Measurements from ENCODE around the gene SMIM31. TPM values are rescaled to one million over a fixed set of nuclear protein-coding genes. Genes with fewer than 3 reads are reported as not detected.
A peak's percentile ranks its signal among the peaks of the same experiment; 100 is the strongest.

The SMIM31 gene
- total RNA-seq = not detected
- not detected for total RNA-seq (2013)

DNA sequence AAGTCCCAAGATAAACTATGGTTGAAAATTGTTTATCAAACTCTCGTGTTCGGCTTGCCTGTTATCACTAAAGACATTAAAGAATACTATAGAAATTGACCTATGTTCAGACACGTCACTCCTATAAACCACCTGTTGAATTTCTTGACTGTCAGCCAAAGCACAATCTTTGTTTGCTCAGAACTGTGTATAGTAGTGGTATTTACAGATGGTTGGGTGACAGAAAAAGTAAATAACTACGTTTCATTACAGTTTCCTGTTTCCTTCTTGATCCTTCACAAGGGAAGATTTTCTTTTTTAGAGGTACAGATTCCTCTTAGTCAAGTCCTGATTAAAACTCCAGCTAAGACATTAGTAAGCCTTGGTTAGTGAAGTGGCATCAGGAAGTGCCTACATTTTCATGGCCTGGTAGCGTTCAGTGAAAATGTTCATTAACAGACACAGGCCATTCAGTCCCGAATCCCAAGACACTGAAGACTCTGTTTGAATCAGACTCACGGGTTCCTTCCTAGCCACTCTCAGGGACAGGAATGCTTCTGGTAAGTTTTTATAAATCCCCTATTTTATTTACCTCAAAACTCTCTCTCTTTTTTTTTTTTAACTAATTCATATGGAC, at the start of gene SMIM31:
TSS of gene SMIM31 (plus strand) at position 259 of the 616 bp plus-strand sequence. CDS start 16,313 bp downstream, outside the sequence.
- Histone ChIP-seq H3K27ac (ENCODE audit: low read length) (no peak within 1 kb of the TSS), H3K27me3 (ENCODE audit: control insufficient read depth, insufficient read depth, low read length) (no peaks in the 10 kb centered on the region), H3K36me3 (ENCODE audit: control insufficient read depth, insufficient read depth, low read length) (no peaks in the 10 kb centered on the region), H3K9me3 (ENCODE audit: control insufficient read depth, insufficient read depth, low read length) (no peaks in the 10 kb centered on the region), H3K4me3 (ENCODE audit: low read length) (no peak within 1 kb of the TSS), H3K4me1 (ENCODE audit: control insufficient read depth, insufficient read depth, low read length) (no peaks in the 10 kb centered on the region)
- no peak within 1 kb of the TSS for H3K27ac Mint-ChIP-seq
- no peak within 1 kb of the TSS for H3K4me3 Mint-ChIP-seq
- peaks cover 0 to 4% of the 10 kb centered on the region in 2 donors for H3K27me3 Mint-ChIP-seq (ENCODE audit: low read depth in 2 of 2)
- intact Hi-C loops (cut with micrococcal nuclease) = no loop called here
- 98% methylated on average over 4 of the region's 7 CpGs for WGBS (ENCODE audit: insufficient coverage)
- H3K4me1 Mint-ChIP-seq = no peaks in the 10 kb centered on the region
- no peaks in the 10 kb centered on the region for H3K36me3 Mint-ChIP-seq
- H3K9me3 Mint-ChIP-seq = peaks cover 0 to 4% of the 10 kb centered on the region in 2 donors
- no peak for ATAC-seq
- TF ChIP-seq, protein P1, sequence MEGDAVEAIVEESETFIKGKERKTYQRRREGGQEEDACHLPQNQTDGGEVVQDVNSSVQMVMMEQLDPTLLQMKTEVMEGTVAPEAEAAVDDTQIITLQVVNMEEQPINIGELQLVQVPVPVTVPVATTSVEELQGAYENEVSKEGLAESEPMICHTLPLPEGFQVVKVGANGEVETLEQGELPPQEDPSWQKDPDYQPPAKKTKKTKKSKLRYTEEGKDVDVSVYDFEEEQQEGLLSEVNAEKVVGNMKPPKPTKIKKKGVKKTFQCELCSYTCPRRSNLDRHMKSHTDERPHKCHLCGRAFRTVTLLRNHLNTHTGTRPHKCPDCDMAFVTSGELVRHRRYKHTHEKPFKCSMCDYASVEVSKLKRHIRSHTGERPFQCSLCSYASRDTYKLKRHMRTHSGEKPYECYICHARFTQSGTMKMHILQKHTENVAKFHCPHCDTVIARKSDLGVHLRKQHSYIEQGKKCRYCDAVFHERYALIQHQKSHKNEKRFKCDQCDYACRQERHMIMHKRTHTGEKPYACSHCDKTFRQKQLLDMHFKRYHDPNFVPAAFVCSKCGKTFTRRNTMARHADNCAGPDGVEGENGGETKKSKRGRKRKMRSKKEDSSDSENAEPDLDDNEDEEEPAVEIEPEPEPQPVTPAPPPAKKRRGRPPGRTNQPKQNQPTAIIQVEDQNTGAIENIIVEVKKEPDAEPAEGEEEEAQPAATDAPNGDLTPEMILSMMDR (IDR thresholded peaks at IDR 0.05) = no peak
- DNase-seq = no peak

DNA sequence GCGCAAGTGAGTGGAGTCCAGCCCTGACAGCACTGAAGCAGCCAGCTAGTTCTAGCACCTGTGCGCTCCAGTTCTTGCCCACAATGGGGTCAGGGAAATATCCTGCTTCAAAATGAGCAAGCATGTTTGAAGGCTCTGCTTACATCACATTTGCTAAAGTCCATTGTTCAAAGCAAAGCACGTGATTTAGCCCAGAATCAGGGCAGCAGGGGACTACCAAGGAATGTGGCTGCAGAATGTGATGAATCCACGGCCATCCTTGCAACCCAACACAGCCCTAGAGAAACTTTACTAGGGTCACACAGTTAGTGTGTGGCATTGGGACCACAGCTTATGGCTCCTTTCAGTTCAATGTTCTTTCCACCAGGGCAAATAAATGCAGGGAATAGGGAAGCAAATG, 47.3 kb upstream of the SMIM31 start:
- Mint-ChIP-seq H3K4me1 (peaks cover 0 to 4% of the 10 kb centered on the region in 2 donors), H3K9me3 (no peaks in the 10 kb centered on the region), H3K4me3 (no peak overlapping the region), H3K27me3 (ENCODE audit: low read depth in 2 of 2) (peaks cover 0 to 4% of the 10 kb centered on the region in 2 donors), H3K36me3 (no peaks in the 10 kb centered on the region), H3K27ac (no peak overlapping the region)
- H3K36me3 ChIP-seq (ENCODE audit: control insufficient read depth, insufficient read depth, low read length) = no peaks in the 10 kb centered on the region
- H3K4me1 ChIP-seq (ENCODE audit: control insufficient read depth, insufficient read depth, low read length) = no peaks in the 10 kb centered on the region
- TF ChIP-seq, protein P1 (IDR thresholded peaks at IDR 0.05) = no peak
- ATAC-seq = no peak
- H3K27ac ChIP-seq (ENCODE audit: low read length) = no peak overlapping the region
- intact Hi-C loops (cut with micrococcal nuclease) = no loop called here
- 70% methylated on average over 4 of the region's 4 CpGs for WGBS (ENCODE audit: insufficient coverage)
- no peaks in the 10 kb centered on the region for H3K27me3 ChIP-seq (ENCODE audit: control insufficient read depth, insufficient read depth, low read length)
- no peaks in the 10 kb centered on the region for H3K9me3 ChIP-seq (ENCODE audit: control insufficient read depth, insufficient read depth, low read length)
- H3K4me3 ChIP-seq (ENCODE audit: low read length) = no peak overlapping the region
- no peak for DNase-seq

DNA sequence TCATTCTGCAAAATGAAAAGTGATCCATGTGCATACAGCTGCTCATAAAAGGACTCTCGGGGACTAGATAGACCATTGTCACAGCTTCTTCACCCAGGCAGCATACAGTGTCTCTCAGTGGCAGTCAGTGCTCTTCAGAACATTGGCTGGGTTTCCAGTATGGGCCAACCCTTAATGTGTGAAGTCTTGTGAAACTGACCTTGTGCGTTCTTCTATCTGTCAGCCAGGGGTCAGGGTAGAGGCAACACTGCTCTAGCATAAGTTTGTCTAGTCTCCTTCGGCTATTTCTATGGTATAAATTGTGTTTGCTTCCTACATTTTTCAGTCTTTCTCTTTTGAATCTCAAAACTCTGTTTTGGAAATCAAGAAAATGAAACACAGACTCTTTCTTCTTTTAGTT, 37.0 kb upstream of the SMIM31 start:
- no peaks in the 10 kb centered on the region for H3K36me3 ChIP-seq (ENCODE audit: control insufficient read depth, insufficient read depth, low read length)
- WGBS (ENCODE audit: insufficient coverage) = 75% methylated on average over 3 of the region's 3 CpGs
- intact Hi-C loops (cut with micrococcal nuclease) = loop anchor here (1.0 kb wide), 1 partner anchor 15 kb away; no protein-coding TSS in a partner anchor
- H3K27me3 ChIP-seq (ENCODE audit: control insufficient read depth, insufficient read depth, low read length) = no peaks in the 10 kb centered on the region
- no peak overlapping the region for H3K4me3 Mint-ChIP-seq
- ATAC-seq (peak; percentile 57 to 81 (median 69)), DNase-seq (peak in 1 of 2 donors; percentile 3)
- peaks cover 2 to 31% of the 10 kb centered on the region in 2 donors for H3K27me3 Mint-ChIP-seq (ENCODE audit: low read depth in 2 of 2)
- no peak overlapping the region for H3K27ac ChIP-seq (ENCODE audit: low read length)
- peaks cover 0 to 4% of the 10 kb centered on the region in 2 donors for H3K4me1 Mint-ChIP-seq
- H3K27ac Mint-ChIP-seq = no peak overlapping the region
- TF ChIP-seq, protein P1 (IDR thresholded peaks at IDR 0.05) = no peak
- no peaks in the 10 kb centered on the region for H3K4me1 ChIP-seq (ENCODE audit: control insufficient read depth, insufficient read depth, low read length)
- H3K4me3 ChIP-seq (ENCODE audit: low read length) = no peak overlapping the region
- H3K36me3 Mint-ChIP-seq = no peaks in the 10 kb centered on the region
- H3K9me3 Mint-ChIP-seq = no peaks in the 10 kb centered on the region
- H3K9me3 ChIP-seq (ENCODE audit: control insufficient read depth, insufficient read depth, low read length) = no peaks in the 10 kb centered on the region

DNA sequence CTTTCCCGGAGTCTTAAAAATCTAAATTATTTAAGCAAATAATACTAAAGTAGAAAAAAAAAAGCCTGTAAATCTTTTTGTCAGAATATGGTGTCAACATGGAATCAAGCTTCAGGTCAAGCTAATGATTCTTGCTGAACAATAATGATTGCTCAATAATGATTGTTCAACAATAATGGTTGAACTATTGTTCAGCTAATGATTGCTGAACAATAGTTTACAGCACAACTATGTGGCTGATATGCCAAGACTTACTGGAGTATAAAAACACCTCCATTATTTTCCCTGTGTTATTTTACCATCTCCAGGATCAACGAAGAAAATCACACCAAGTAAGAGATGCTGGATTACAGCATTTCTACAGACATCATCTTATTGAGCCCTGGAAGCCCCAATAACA, 35.1 kb upstream of the SMIM31 start:
- peaks cover 0 to 32% of the 10 kb centered on the region in 2 donors for H3K27me3 Mint-ChIP-seq (ENCODE audit: low read depth in 2 of 2)
- no peak overlapping the region for H3K27ac ChIP-seq (ENCODE audit: low read length)
- intact Hi-C loops (cut with micrococcal nuclease) = no loop called here
- no peaks in the 10 kb centered on the region for H3K36me3 Mint-ChIP-seq
- no peaks in the 10 kb centered on the region for H3K9me3 ChIP-seq (ENCODE audit: control insufficient read depth, insufficient read depth, low read length)
- ATAC-seq = no peak
- no peaks in the 10 kb centered on the region for H3K27me3 ChIP-seq (ENCODE audit: control insufficient read depth, insufficient read depth, low read length)
- WGBS (ENCODE audit: insufficient coverage) = 67% methylated on average over 1 of the region's 2 CpGs
- H3K27ac Mint-ChIP-seq = no peak overlapping the region
- H3K4me1 ChIP-seq (ENCODE audit: control insufficient read depth, insufficient read depth, low read length) = no peaks in the 10 kb centered on the region
- peaks cover 3 to 9% of the 10 kb centered on the region in 2 donors for H3K4me1 Mint-ChIP-seq
- TF ChIP-seq, protein P1 (IDR thresholded peaks at IDR 0.05) = no peak
- H3K36me3 ChIP-seq (ENCODE audit: control insufficient read depth, insufficient read depth, low read length) = no peaks in the 10 kb centered on the region
- no peak for DNase-seq
- H3K4me3 ChIP-seq (ENCODE audit: low read length) = no peak overlapping the region
- H3K9me3 Mint-ChIP-seq = peaks cover 0 to 2% of the 10 kb centered on the region in 2 donors
- no peak overlapping the region for H3K4me3 Mint-ChIP-seq
